ENCODE data around the gene ZNF837. TPM values are rescaled to one million over a fixed set of nuclear protein-coding genes. Genes with fewer than 3 reads are reported as not detected.

Gene ZNF837
- total and polyA plus RNA-seq, 2 of the 13 experiments (the other 11 are each of a cell fraction or from before 2014, with no cell fraction given) = 0.29 to 1.3 TPM

DNA sequence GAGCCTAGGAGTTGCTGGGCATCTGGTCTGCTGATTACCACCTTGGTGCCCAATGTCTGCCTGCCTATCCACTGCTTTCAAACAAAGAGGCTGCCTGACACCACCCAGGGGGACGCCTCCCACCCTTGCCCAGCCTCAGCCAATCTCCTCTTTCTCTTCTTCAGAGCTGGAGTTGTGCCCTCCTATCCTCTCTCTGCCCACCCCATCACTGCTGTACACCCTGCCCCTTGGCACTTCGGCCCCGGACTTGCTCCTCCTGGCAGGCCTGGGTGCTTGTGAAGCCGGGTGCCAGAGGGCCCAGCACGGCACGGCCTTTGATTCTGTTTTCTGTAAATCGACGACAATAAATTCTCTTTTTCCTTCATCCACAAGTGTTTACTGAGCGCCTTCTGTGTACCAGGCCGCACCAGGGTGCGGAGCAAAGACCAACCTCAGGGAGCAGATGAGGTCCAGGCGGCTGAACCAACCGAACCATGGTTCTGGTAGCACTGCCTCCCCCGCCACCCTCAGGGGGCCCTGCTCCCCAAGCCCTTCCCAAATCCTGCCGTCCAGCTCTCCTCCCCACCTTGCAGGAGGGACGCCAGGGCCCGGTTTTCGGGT, 19.6 kb upstream of the ZNF837 start (continued):
- 0 out of 2 replicates have a peak, but pooled peaks have one; percentile 13 for TF ChIP-seq PAX8 (CRISPR knock-in tag; IDR thresholded peaks at IDR 0.05; ENCODE audit: borderline replicate concordance)
- TF ChIP-seq ZBTB38 (CRISPR knock-in tag; IDR thresholded peaks at IDR 0.05) = peak; percentile 47; the same call in 1 of the 2 replicates
- TF ChIP-seq, protein P1, sequence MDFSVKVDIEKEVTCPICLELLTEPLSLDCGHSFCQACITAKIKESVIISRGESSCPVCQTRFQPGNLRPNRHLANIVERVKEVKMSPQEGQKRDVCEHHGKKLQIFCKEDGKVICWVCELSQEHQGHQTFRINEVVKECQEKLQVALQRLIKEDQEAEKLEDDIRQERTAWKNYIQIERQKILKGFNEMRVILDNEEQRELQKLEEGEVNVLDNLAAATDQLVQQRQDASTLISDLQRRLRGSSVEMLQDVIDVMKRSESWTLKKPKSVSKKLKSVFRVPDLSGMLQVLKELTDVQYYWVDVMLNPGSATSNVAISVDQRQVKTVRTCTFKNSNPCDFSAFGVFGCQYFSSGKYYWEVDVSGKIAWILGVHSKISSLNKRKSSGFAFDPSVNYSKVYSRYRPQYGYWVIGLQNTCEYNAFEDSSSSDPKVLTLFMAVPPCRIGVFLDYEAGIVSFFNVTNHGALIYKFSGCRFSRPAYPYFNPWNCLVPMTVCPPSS (IDR thresholded peaks at IDR 0.05) = no peak
- TF ChIP-seq NR3C1 (CRISPR knock-in tag; IDR thresholded peaks at IDR 0.05) = no peak
- TF ChIP-seq ZNF777 (CRISPR knock-in tag; IDR thresholded peaks at IDR 0.05) = 0 out of 2 replicates have a peak, but pooled peaks have one; percentile 7
- peak; percentile 6; the same call in 1 of the 2 replicates for TF ChIP-seq ZFY (CRISPR knock-in tag; IDR thresholded peaks at IDR 0.05)
- TF ChIP-seq ZNF383 (CRISPR knock-in tag; IDR thresholded peaks at IDR 0.05; ENCODE audit: borderline replicate concordance) = no peak
- TF ChIP-seq HOXA7 (CRISPR knock-in tag; IDR thresholded peaks at IDR 0.05) = no peak
- no peak for TF ChIP-seq ZNF775 (CRISPR knock-in tag; IDR thresholded peaks at IDR 0.05; ENCODE audit: borderline replicate concordance)
- TF ChIP-seq TSC22D2 (CRISPR knock-in tag; IDR thresholded peaks at IDR 0.05; ENCODE audit: borderline replicate concordance) = no peak
- no peak for TF ChIP-seq ZNF3 (CRISPR knock-in tag; IDR thresholded peaks at IDR 0.05)
- TF ChIP-seq ZNF724P (CRISPR knock-in tag; IDR thresholded peaks at IDR 0.05; ENCODE audit: borderline replicate concordance) = peak; percentile 7; the same call in 1 of the 2 replicates
- 0 out of 2 replicates have a peak, but pooled peaks have one; percentile 6 for TF ChIP-seq SALL2 (CRISPR knock-in tag; IDR thresholded peaks at IDR 0.05)
- TF ChIP-seq, protein P2, sequence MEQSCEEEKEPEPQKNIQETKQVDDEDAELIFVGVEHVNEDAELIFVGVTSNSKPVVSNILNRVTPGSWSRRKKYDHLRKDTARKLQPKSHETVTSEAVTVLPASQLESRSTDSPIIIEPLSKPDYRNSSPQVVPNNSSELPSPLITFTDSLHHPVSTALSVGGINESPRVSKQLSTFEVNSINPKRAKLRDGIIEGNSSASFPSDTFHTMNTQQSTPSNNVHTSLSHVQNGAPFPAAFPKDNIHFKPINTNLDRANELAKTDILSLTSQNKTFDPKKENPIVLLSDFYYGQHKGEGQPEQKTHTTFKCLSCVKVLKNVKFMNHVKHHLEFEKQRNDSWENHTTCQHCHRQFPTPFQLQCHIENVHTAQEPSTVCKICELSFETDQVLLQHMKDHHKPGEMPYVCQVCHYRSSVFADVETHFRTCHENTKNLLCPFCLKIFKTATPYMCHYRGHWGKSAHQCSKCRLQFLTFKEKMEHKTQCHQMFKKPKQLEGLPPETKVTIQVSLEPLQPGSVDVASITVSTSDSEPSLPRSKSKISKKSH (CRISPR knock-in tag; IDR thresholded peaks at IDR 0.05; ENCODE audit: borderline replicate concordance) = no peak
- no peak for TF ChIP-seq TAF1 (CRISPR knock-in tag; IDR thresholded peaks at IDR 0.05)
- TF ChIP-seq ZNF530 (CRISPR knock-in tag; IDR thresholded peaks at IDR 0.05; ENCODE audit: low read depth) = 0 out of 2 replicates have a peak, but pooled peaks have one; percentile 68
- 0 out of 2 replicates have a peak, but pooled peaks have one; percentile 15 for TF ChIP-seq ZNF607 (CRISPR knock-in tag; IDR thresholded peaks at IDR 0.05; ENCODE audit: borderline replicate concordance)
- TF ChIP-seq JUNB (CRISPR knock-in tag; IDR thresholded peaks at IDR 0.05; ENCODE audit: borderline replicate concordance) = no peak
- TF ChIP-seq ZFP36L1 (CRISPR knock-in tag; IDR thresholded peaks at IDR 0.05) = no peak
- TF ChIP-seq BRCA1 (CRISPR knock-in tag; IDR thresholded peaks at IDR 0.05) = no peak
- TF ChIP-seq HNRNPL (IDR thresholded peaks at IDR 0.05; ENCODE audit: low read depth, low read length) = peak; percentile 85; the same call in 1 of the 2 replicates
- no peak for TF ChIP-seq ZBTB8A (CRISPR knock-in tag; IDR thresholded peaks at IDR 0.05; ENCODE audit: borderline replicate concordance, low read depth)
- TF ChIP-seq SP2 (CRISPR knock-in tag; IDR thresholded peaks at IDR 0.05) = no peak
- no peak for TF ChIP-seq ZNF282 (IDR thresholded peaks at IDR 0.05; ENCODE audit: partially characterized antibody)
- TF ChIP-seq ZKSCAN5 (CRISPR knock-in tag; IDR thresholded peaks at IDR 0.05) = no peak
- no peak for TF ChIP-seq MAFG (CRISPR knock-in tag; IDR thresholded peaks at IDR 0.05)
- 0 out of 2 replicates have a peak, but pooled peaks have one; percentile 46 for TF ChIP-seq ZNF709 (CRISPR knock-in tag; IDR thresholded peaks at IDR 0.05)
- TF ChIP-seq, protein P3, sequence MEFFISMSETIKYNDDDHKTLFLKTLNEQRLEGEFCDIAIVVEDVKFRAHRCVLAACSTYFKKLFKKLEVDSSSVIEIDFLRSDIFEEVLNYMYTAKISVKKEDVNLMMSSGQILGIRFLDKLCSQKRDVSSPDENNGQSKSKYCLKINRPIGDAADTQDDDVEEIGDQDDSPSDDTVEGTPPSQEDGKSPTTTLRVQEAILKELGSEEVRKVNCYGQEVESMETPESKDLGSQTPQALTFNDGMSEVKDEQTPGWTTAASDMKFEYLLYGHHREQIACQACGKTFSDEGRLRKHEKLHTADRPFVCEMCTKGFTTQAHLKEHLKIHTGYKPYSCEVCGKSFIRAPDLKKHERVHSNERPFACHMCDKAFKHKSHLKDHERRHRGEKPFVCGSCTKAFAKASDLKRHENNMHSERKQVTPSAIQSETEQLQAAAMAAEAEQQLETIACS (CRISPR knock-in tag; IDR thresholded peaks at IDR 0.05) = no peak
- TF ChIP-seq PRMT3 (CRISPR knock-in tag; IDR thresholded peaks at IDR 0.05; ENCODE audit: borderline replicate concordance, low read depth) = 0 out of 2 replicates have a peak, but pooled peaks have one; percentile 37
